HepG2 (cell line): ENCODE measurements around the gene PTK7. TPM values are rescaled to one million over a fixed set of nuclear protein-coding genes. Genes with fewer than 3 reads are reported as not detected.

Experiments used
- AGO2 ChIP-seq: fragments of 200-400 bp; formaldehyde crosslinking; optimal IDR thresholded peaks from 2 replicates; pipeline ENCODE3; 2017; ENCODE audit warnings: mild to moderate bottlenecking, low read depth, low read length, moderate library complexity
- ATAD3A ChIP-seq: sonication (generic); formaldehyde crosslinking; IDR thresholded peaks from 2 replicates; pipeline ENCODE4 v1.4.0; 2020; ENCODE audit warnings: missing genetic modification reagents
- CHD4 ChIP-seq: fragments of 200-600 bp; sonication (generic); IDR thresholded peaks from 2 replicates; pipeline ENCODE4 v1.7.0; 2017; ENCODE audit warnings: mild to moderate bottlenecking, low read length, borderline replicate concordance
- DPF2 ChIP-seq: sonication (generic); formaldehyde crosslinking; IDR thresholded peaks from 2 replicates; pipeline ENCODE4 v1.4.0; 2020; ENCODE audit warnings: mild to moderate bottlenecking, low read depth, missing genetic modification reagents, borderline replicate concordance
- GATAD2A ChIP-seq: IDR thresholded peaks from 2 replicates; pipeline ENCODE4 v1.6.1; 2016
- HNF4A ChIP-seq: sonication (generic); formaldehyde crosslinking; IDR thresholded peaks from 2 replicates; pipeline ENCODE4 v1.4.0; 2020; ENCODE audit warnings: missing genetic modification reagents
- HOXA7 ChIP-seq: sonication (generic); formaldehyde crosslinking; IDR thresholded peaks from 2 replicates; pipeline ENCODE4 v1.8.1; 2022; ENCODE audit warnings: mild to moderate bottlenecking, missing genetic modification reagents, moderate library complexity
- JUNB ChIP-seq: sonication (generic); formaldehyde crosslinking; IDR thresholded peaks from 2 replicates; pipeline ENCODE4 v1.8.0; 2022; ENCODE audit warnings: missing genetic modification reagents, mild to moderate bottlenecking, borderline replicate concordance
- MEIS2 ChIP-seq: sonication (generic); formaldehyde crosslinking; IDR thresholded peaks from 2 replicates; pipeline ENCODE4 v1.9.0; 2021; ENCODE audit warnings: mild to moderate bottlenecking, missing genetic modification reagents
- MTA1 ChIP-seq: sonication (generic); formaldehyde crosslinking; IDR thresholded peaks from 2 replicates; pipeline ENCODE4 v1.4.0; 2020; ENCODE audit warnings: missing genetic modification reagents, mild to moderate bottlenecking, borderline replicate concordance
- MYPOP ChIP-seq: sonication (generic); formaldehyde crosslinking; IDR thresholded peaks from 2 replicates; pipeline ENCODE4 v1.8.1; 2023; ENCODE audit warnings: mild to moderate bottlenecking, moderate library complexity, missing genetic modification reagents
- NFKB2 ChIP-seq: sonication (generic); formaldehyde crosslinking; IDR thresholded peaks from 2 replicates; pipeline ENCODE4 v1.4.0; 2020; ENCODE audit warnings: missing genetic modification reagents, borderline replicate concordance
- NPAS2 ChIP-seq: sonication (generic); formaldehyde crosslinking; IDR thresholded peaks from 2 replicates; pipeline ENCODE4 v1.8.0; 2022; ENCODE audit warnings: mild to moderate bottlenecking, missing genetic modification reagents, borderline replicate concordance
- TERF1 ChIP-seq: sonication (generic); formaldehyde crosslinking; IDR thresholded peaks from 2 replicates; pipeline ENCODE4 v1.8.0; 2022; ENCODE audit warnings: mild to moderate bottlenecking, missing genetic modification reagents, moderate library complexity
- ZBED4 ChIP-seq: sonication (generic); formaldehyde crosslinking; IDR thresholded peaks from 2 replicates; pipeline ENCODE4 v1.4.0; 2020; ENCODE audit warnings: missing genetic modification reagents, borderline replicate concordance
- ZBTB7B ChIP-seq: sonication (generic); formaldehyde crosslinking; IDR thresholded peaks from 2 replicates; pipeline ENCODE4 v1.4.0; 2020; ENCODE audit warnings: missing genetic modification reagents
- ZNF143 ChIP-seq: sonication (generic); formaldehyde crosslinking; IDR thresholded peaks from 2 replicates; pipeline ENCODE4 v1.4.0; 2020; ENCODE audit warnings: missing genetic modification reagents
- ZNF724P ChIP-seq: sonication (generic); formaldehyde crosslinking; IDR thresholded peaks from 2 replicates; pipeline ENCODE4 v1.8.0; 2022; ENCODE audit warnings: missing genetic modification reagents, borderline replicate concordance
- ZNF749 ChIP-seq: sonication (generic); formaldehyde crosslinking; IDR thresholded peaks from 2 replicates; pipeline ENCODE4 v1.8.0; 2022; ENCODE audit warnings: mild to moderate bottlenecking, missing genetic modification reagents, moderate library complexity, borderline replicate concordance
- ZNF850 ChIP-seq: sonication (generic); formaldehyde crosslinking; conservative IDR thresholded peaks from 2 replicates; pipeline ENCODE4 v1.9.0; 2021; ENCODE audit warnings: mild to moderate bottlenecking, missing genetic modification reagents
- polyA plus RNA-seq, 8 experiments: library from polyadenylated mRNA; depleted of rRNA in 3 of 8; stranded (reverse) in 7 of 8; unstranded in 1 of 8; fragments of >200 nt; fragmentation: Illumina TruSeq in 4 of 8; extraction: Trizol in 4 of 8; gene quantifications; 2 replicates each; pipeline versions ENCODE4 v1.2.1 to v1.2.3, GENCODE V29; 2011 to 2016; ENCODE audit warnings: low read depth in 4 of 8, missing spikeins in 1 of 8, mixed read lengths in 1 of 8; ENCODE audit not compliant: insufficient read depth in 1 of 8
- total RNA-seq, 5 experiments: library from RNA; depleted of rRNA; stranded (reverse); fragments of >200 nt; fragmentation: Illumina TruSeq; extraction: Trizol; gene quantifications; 2 replicates each; pipeline ENCODE4 v1.2.3, GENCODE V29; 2016; ENCODE audit warnings: low read depth in 1 of 5
- TF ChIP-seq, protein P1 (sequence below): IDR thresholded peaks from 2 replicates; pipeline ENCODE4 v1.6.1; 2016; ENCODE audit warnings: mild to moderate bottlenecking

Gene PTK7
- total and polyA plus RNA-seq, 2 of the 13 experiments (the other 11 are each of a cell fraction or from before 2014, with no cell fraction given), result 98.5 to 99.8 TPM

DNA sequence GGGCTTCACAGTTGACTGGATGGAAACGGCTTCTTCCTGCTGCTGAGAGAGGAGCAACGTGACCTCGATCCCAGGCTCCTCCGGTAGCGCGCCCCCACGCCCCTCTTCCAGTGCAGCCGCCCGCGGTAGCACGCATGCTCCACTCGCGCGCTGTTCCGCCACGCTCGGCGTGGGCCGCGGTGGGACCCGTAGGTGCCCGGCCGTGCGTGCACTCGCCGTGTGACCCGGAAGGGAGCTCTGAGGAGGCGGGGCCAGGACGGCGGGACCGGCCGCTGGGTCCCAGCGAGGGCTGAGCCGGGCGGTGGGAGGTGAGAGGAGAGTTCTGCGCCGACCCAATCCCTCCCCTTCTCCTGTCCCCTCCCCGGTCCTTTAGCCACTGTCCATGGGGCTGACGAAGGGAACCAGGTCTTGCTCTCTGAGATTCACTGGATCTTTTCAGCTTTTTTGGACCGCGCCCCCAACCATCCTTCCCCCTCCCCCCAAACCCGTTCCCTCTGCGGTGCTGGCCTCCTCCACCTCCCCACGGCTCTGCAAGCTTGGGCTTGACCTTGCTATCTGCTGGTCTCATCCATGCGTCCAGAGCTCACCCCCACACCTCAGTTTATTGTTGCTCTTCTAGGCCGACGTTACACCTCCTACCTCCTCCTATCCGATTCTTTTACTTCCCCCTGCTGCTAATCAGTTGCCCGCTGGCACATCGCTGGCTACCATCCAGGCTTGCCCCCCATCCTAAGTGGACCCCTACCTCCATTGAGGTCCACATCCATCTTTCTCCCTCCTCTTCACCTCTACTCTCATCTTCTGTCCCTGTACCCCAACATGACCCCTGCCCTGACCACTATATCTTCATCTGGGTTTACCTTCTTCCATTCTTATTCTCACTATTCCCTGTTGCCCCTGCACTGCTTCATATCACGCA, 106.1 kb downstream of the PTK7 start, which contains the start of gene CUL9 (continued):
- no peak; the same call in 1 of the 2 replicates for TF ChIP-seq MYPOP (CRISPR knock-in tag)
- TF ChIP-seq ZNF143 (CRISPR knock-in tag), result peak; percentile 73
- TF ChIP-seq CHD4, result no peak
- TF ChIP-seq HNF4A, result peak; percentile 24
- peak; percentile 90 for TF ChIP-seq NFKB2 (CRISPR knock-in tag)
- no peak for TF ChIP-seq ATAD3A (CRISPR knock-in tag)
- peak; percentile 96; the same call in 1 of the 2 replicates for TF ChIP-seq MTA1 (CRISPR knock-in tag)
- TF ChIP-seq DPF2 (CRISPR knock-in tag), result no peak
- TF ChIP-seq, protein P1, sequence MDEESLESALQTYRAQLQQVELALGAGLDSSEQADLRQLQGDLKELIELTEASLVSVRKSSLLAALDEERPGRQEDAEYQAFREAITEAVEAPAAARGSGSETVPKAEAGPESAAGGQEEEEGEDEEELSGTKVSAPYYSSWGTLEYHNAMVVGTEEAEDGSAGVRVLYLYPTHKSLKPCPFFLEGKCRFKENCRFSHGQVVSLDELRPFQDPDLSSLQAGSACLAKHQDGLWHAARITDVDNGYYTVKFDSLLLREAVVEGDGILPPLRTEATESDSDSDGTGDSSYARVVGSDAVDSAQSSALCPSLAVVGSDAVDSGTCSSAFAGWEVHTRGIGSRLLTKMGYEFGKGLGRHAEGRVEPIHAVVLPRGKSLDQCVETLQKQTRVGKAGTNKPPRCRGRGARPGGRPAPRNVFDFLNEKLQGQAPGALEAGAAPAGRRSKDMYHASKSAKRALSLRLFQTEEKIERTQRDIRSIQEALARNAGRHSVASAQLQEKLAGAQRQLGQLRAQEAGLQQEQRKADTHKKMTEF (CRISPR knock-in tag), result peak; percentile 96
- no peak for TF ChIP-seq TERF1 (CRISPR knock-in tag)
- no peak for TF ChIP-seq HOXA7 (CRISPR knock-in tag)
- TF ChIP-seq GATAD2A (CRISPR knock-in tag), result peak; percentile 83
- no peak for TF ChIP-seq ZNF850 (CRISPR knock-in tag)
- TF ChIP-seq AGO2, result peak; percentile 97
- peak; percentile 81; the same call in 1 of the 2 replicates for TF ChIP-seq MEIS2 (CRISPR knock-in tag)
- TF ChIP-seq NPAS2 (CRISPR knock-in tag), result no peak
- peak; percentile 90 for TF ChIP-seq ZBED4 (CRISPR knock-in tag)
- peak; percentile 75; the same call in 1 of the 2 replicates for TF ChIP-seq ZBTB7B (CRISPR knock-in tag)
- TF ChIP-seq ZNF749, result no peak
- TF ChIP-seq JUNB (CRISPR knock-in tag), result 0 out of 2 replicates have a peak, but pooled peaks have one; percentile 14
- TF ChIP-seq ZNF724P (CRISPR knock-in tag), result peak; percentile 89; the same call in 1 of the 2 replicates
